ENCODE measurements around the gene ADAMTSL1.

The ADAMTSL1 gene

DNA sequence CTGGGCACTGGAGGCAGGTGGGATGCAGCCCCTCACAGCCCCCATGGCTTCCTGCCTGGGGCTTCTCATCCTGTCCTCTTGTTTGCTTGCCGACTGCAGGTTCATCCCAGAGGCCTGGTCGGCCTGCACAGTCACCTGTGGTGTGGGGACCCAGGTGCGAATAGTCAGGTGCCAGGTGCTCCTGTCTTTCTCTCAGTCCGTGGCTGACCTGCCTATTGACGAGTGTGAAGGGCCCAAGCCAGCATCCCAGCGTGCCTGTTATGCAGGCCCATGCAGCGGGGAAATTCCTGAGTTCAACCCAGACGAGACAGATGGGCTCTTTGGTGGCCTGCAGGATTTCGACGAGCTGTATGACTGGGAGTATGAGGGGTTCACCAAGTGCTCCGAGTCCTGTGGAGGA is 232.7 kb downstream of the ADAMTSL1 start:
- TF ChIP-seq, protein P1, sequence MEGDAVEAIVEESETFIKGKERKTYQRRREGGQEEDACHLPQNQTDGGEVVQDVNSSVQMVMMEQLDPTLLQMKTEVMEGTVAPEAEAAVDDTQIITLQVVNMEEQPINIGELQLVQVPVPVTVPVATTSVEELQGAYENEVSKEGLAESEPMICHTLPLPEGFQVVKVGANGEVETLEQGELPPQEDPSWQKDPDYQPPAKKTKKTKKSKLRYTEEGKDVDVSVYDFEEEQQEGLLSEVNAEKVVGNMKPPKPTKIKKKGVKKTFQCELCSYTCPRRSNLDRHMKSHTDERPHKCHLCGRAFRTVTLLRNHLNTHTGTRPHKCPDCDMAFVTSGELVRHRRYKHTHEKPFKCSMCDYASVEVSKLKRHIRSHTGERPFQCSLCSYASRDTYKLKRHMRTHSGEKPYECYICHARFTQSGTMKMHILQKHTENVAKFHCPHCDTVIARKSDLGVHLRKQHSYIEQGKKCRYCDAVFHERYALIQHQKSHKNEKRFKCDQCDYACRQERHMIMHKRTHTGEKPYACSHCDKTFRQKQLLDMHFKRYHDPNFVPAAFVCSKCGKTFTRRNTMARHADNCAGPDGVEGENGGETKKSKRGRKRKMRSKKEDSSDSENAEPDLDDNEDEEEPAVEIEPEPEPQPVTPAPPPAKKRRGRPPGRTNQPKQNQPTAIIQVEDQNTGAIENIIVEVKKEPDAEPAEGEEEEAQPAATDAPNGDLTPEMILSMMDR (IDR thresholded peaks at IDR 0.05), result no peak

DNA sequence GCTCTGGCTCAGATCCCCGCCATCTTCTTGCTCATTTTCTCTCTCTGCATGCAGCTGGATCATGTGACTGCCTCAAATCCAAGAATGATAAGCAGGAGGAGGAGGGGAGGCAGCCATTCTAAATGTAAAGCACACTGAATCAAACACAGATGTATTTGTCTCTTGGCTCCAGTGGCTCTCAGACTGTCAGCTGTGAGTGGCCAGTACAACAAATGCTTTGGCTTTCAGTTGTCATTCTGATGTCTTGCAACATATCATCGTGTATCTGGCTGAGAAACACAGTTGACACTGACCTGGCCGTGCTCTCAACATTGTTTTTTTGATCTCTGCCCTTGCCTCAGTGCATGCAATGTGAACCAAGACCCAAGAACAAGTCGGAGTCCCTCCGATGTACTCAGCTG is 233.1 kb downstream of the ADAMTSL1 start:
- TF ChIP-seq, protein P1 (IDR thresholded peaks at IDR 0.05), result no peak

DNA sequence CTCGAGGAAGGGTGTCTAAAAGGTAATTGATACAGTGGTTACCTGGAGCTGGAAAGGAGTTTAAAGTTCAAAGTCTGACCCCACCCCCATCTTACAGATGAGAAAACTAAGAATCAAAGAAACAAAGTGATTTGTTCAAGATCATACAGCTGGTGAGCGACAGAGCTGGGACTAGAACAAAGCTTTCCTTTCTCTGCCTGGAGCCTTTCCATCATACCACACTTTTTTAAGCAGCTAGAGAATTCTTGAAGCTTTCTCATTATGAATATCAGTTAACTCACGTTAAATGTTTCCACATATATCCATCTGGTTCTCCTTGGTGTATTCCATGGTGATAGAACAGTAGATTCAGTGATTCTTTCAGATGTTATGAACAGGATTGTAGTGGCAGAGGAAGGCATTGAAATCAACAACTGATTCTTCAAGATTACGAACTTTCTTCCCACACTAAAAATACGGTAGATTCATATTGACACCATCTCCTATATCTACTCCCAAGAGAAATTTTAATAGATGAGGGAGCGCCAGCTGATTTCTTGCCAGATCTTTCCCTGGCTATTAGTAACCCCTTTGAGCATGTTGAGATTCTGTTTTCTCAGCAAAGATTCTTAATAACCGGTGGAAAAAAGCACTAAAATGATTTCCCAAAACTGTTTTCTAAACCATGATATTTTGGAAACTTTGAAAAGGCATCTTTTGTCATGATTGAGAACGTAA is 233.7 kb downstream of the ADAMTSL1 start:
- TF ChIP-seq, protein P1 (IDR thresholded peaks at IDR 0.05), result no peak

DNA sequence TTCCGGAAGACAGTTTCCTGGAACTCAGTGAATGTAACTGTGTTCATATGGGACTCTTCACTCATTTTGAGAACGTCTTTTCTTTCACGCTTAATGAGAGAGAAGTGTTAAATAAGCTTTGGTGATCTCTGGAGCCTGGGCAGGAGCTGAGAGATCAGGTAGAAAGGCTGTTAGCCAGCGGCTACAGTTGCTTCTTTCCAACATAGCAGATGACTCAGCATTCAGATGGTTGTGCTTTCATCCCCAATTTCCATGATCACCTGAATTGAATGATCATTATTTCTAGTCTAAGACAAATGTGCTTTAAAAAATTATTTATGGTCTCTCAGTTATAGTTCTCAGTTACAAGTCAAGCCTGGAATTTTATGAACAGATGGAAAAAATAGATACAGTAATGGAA is 234.5 kb downstream of the ADAMTSL1 start:
- TF ChIP-seq, protein P1 (IDR thresholded peaks at IDR 0.05), result no peak

DNA sequence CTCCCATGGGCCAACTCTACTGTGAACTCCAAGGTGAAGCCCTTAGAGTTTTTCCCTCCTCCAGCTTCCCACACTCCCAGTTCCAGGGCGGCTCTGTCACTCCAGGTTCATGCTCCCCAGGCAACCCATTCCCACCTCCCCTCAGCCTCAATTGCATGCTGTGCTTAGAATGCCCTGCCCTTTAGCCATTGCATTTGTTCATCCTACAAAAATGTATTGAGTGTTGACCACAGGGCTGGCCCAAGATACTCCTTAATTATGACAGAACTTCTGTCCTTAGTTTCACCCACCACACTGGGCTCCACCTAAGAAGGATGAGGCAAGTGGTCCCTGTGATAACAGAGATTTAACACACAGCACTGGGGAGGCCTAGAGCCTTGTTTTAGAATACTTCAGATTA is 236.1 kb downstream of the ADAMTSL1 start:
- TF ChIP-seq, protein P1 (IDR thresholded peaks at IDR 0.05), result no peak

DNA sequence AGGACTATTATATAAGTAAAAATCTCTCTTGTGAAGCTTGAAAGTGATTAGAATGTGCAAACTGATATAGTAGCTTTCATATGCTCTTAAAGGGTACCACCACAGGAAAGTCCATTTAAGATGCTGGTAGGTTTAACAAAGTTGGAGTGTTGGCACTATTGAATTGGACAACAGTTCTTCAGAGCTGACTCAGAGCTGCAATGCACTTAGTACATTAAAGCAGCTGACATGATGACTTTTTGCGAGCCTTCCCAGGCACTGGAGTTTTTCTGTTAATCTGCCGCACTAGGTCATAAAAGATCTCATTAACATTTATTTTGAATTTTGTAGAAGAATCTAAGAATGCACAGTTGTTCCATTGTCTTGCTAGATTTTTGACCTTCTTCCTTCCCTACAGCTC is 243.8 kb downstream of the ADAMTSL1 start:
- TF ChIP-seq, protein P1 (IDR thresholded peaks at IDR 0.05), result no peak

DNA sequence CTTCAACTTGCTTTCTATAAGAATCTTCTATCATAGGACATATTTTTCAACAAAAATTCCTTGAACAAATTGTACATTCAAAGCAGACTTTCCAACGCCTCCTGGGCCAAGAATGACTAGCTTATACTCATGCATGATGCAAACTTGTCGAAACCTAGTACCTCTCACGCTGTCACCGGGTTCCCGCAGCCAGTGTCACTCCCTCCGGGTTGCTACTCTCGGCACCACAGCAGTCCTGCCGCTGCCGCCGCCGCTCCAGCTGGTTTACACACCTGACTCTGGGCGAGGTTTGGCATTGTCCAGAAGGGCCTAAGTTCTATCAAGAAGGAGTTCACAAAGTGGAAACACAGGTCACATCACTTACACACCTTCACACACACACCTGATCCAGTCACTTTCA is 244.4 kb downstream of the ADAMTSL1 start:
- TF ChIP-seq, protein P1 (IDR thresholded peaks at IDR 0.05), result no peak

DNA sequence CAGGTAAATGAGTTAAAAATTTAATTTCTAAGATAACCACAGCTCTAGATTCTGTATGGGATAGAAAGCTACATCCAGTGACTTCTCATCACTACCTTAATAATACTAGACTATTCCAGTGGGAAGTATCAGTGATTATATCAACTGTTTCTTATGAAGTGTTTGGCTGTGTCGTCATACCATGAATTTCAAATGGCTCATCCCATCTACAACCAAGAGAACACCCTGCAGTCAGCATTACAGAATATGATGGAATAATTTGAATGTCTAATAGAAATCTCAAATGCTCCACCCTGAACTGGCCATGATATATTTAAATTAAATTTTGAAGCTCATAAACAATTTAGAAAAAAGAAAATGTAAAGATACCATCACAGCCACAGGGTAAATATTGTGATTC is 245.0 kb downstream of the ADAMTSL1 start:
- TF ChIP-seq, protein P1 (IDR thresholded peaks at IDR 0.05), result no peak

Measured in LNCAP (cell line).